ENCODE measurements around the gene SPIB.
"Not testable (repeated sequence)": the region's sequence is repeated elsewhere in the genome, so short reads cannot be mapped to it uniquely, and the experiment has no call there.

DNA sequence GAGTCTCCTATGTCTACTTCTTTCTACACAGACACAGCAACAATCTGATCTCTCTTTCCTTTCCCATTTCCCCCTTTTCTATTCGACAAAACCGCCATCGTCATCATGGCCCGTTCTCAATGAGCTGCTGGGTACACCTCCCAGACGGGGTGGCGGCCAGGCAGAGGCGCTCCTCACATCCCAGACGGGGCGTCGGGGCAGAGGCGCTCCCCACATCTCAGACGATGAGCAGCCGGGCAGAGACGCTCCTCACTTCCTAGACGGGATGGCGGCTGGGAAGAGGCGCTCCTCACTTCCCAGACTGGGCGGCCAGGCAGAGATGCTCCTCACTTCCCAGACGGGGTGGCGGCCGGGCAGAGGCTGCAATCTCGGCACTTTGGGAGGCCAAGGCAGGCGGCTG lies 27.8 kb upstream of the SPIB start:
- TF ChIP-seq CTCF (IDR thresholded peaks at IDR 0.05; ENCODE audit: low read depth, low read length); EZH2phosphoT487 (IDR thresholded peaks at IDR 0.05; ENCODE audit: low read depth): not testable (repeated sequence)

All from OCI-LY3 (cell line).